HEK293T (cell line): Measurements from ENCODE around the gene NCSTN.

ENCODE experiments used
- CTCF ChIA-PET: fragments of 350-600 bp; formaldehyde crosslinking; extraction: SDS; loops from one replicate; lab custom pipeline; 2021; ENCODE audit warnings: antibody characterized with exemption, inconsistent platforms; lab: Yijun Ruan, JAX
- POLR2A ChIA-PET: fragments of 350-600 bp; formaldehyde crosslinking; extraction: SDS; loops from one replicate; lab custom pipeline; 2020; ENCODE audit warnings: antibody characterized with exemption, inconsistent platforms; lab: Yijun Ruan, JAX
- DNase-seq: peaks from one replicate; pipeline ENCODE4 v3.0.0; 2012; ENCODE audit warnings: mixed read lengths; ENCODE audit errors: extremely low spot score
- ARNT ChIP-seq: fragments of 450-650 bp; IDR thresholded peaks from 2 replicates; pipeline ENCODE4 v1.6.1; 2017; ENCODE audit warnings: mild to moderate bottlenecking
- BHLHE40 ChIP-seq: fragments of 450-650 bp; IDR thresholded peaks from 2 replicates; pipeline ENCODE4 v1.6.1; 2016; ENCODE audit warnings: mild to moderate bottlenecking, moderate library complexity, borderline replicate concordance
- CTBP1 ChIP-seq: fragments of 450-650 bp; IDR thresholded peaks from 2 replicates; pipeline ENCODE4 v1.6.1; 2016; ENCODE audit warnings: borderline replicate concordance
- ELF4 ChIP-seq: fragments of 450-650 bp; IDR thresholded peaks from 2 replicates; pipeline ENCODE4 v1.6.1; 2017; ENCODE audit warnings: antibody characterized with exemption
- FOXA1 ChIP-seq: fragments of 450-650 bp; IDR thresholded peaks from 2 replicates; pipeline ENCODE4 v1.6.1; 2016; ENCODE audit warnings: mild to moderate bottlenecking
- FOXK2 ChIP-seq: fragments of 450-650 bp; IDR thresholded peaks from 2 replicates; pipeline ENCODE4 v1.6.1; 2016; ENCODE audit warnings: mild to moderate bottlenecking
- FOXM1 ChIP-seq: fragments of 450-650 bp; IDR thresholded peaks from 2 replicates; pipeline ENCODE4 v1.6.1; 2017; ENCODE audit warnings: mild to moderate bottlenecking, borderline replicate concordance
- HDGF ChIP-seq: fragments of 450-650 bp; IDR thresholded peaks from 2 replicates; pipeline ENCODE4 v1.6.1; 2017; ENCODE audit warnings: antibody characterized with exemption, borderline replicate concordance
- L3MBTL2 ChIP-seq: fragments of 450-650 bp; conservative IDR thresholded peaks from 2 replicates; pipeline ENCODE4 v1.6.1; 2016; ENCODE audit warnings: mild to moderate bottlenecking
- LEF1 ChIP-seq: fragments of 450-650 bp; IDR thresholded peaks from 2 replicates; pipeline ENCODE4 v1.6.1; 2017; ENCODE audit warnings: mild to moderate bottlenecking, borderline replicate concordance
- NFRKB ChIP-seq: fragments of 450-650 bp; IDR thresholded peaks from 2 replicates; pipeline ENCODE4 v1.6.1; 2016; ENCODE audit warnings: mild to moderate bottlenecking, moderate library complexity
- SP1 ChIP-seq: fragments of 450-650 bp; IDR thresholded peaks from 2 replicates; pipeline ENCODE4 v1.6.1; 2017
- SUZ12 ChIP-seq: fragments of 450-650 bp; IDR thresholded peaks from 2 replicates; pipeline ENCODE4 v1.6.1; 2016; ENCODE audit warnings: mild to moderate bottlenecking
- TARDBP ChIP-seq: fragments of 450-650 bp; IDR thresholded peaks from 2 replicates; pipeline ENCODE4 v1.6.1; 2016
- ZNF384 ChIP-seq: fragments of 450-650 bp; IDR thresholded peaks from 2 replicates; pipeline ENCODE4 v1.6.1; 2016
- TF ChIP-seq, protein P1 (sequence below): fragments of 450-650 bp; IDR thresholded peaks from 2 replicates; pipeline ENCODE4 v1.6.1; 2016

The NCSTN gene

DNA sequence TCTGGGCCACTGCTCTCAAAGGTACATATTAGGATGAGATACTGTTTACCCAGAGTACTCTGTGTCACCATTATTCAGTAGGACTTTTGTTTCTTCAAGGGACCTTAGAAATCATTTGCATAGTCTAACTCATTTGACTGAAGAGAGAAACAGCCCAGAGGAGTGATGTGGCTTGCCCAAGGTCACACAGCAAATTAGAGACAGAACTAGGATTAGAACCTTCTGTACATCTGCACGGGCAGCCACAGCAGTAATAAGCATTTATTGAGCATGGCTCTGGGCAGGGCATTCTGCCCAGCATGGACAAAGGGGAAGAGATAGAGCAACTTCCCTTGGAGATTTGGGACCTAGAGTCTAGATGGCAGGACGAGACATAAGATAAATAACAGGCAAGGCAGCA lies 18.0 kb downstream of the NCSTN start:
- no peak for DNase-seq
- TF ChIP-seq SP1 (no peak), BHLHE40 (no peak), FOXM1 (no peak), FOXK2 (no peak), FOXA1 (no peak), CTBP1 (no peak), TARDBP (no peak)
- TF ChIP-seq, protein P1, sequence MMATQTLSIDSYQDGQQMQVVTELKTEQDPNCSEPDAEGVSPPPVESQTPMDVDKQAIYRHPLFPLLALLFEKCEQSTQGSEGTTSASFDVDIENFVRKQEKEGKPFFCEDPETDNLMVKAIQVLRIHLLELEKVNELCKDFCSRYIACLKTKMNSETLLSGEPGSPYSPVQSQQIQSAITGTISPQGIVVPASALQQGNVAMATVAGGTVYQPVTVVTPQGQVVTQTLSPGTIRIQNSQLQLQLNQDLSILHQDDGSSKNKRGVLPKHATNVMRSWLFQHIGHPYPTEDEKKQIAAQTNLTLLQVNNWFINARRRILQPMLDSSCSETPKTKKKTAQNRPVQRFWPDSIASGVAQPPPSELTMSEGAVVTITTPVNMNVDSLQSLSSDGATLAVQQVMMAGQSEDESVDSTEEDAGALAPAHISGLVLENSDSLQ: no peak
- CTCF ChIA-PET: interaction anchor here (3.7 kb wide), 1 partner anchor 16 kb away, joined by 20 read pairs; no protein-coding TSS in a partner anchor
- POLR2A ChIA-PET: interaction anchor here (2.5 kb wide), 1 partner anchor 8 kb away, joined by 11 read pairs; no protein-coding TSS in a partner anchor

DNA sequence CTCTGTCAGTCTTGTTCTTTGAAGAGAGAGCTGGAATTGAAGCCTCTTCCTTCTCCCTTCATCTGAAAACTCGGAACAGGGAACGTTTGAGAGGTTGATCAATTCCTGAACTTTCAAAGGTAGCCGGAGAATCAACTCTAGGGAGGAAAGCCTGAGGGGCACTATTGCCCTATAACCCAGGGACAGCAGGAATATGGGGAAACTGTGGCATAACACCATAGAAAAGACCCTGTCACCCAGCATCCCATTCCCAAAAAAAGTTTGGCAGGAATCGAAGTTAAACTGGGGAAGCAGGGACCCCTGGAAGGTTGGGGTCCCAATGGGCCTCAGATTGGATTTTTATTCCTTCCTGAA lies 18.6 kb downstream of the NCSTN start:
- CTCF ChIA-PET: interaction anchor here (1.5 to 3.7 kb wide), 2 partner anchors 15 to 70 kb away, joined by 6 to 20 read pairs; no protein-coding TSS in a partner anchor
- TF ChIP-seq ELF4: no peak
- no peak for TF ChIP-seq FOXK2
- TF ChIP-seq SUZ12: no peak
- TF ChIP-seq FOXA1: no peak
- TF ChIP-seq BHLHE40: no peak
- TF ChIP-seq NFRKB: no peak
- TF ChIP-seq, protein P1: no peak
- TF ChIP-seq FOXM1: no peak
- no peak for TF ChIP-seq TARDBP
- no peak for TF ChIP-seq LEF1
- no peak for TF ChIP-seq ZNF384
- TF ChIP-seq L3MBTL2: no peak
- TF ChIP-seq HDGF: no peak
- no peak for TF ChIP-seq SP1
- TF ChIP-seq CTBP1: no peak
- TF ChIP-seq ARNT: no peak
- POLR2A ChIA-PET: interaction anchor here (0.9 to 2.5 kb wide), 6 partner anchors 9 to 99 kb away, joined by 3 to 11 read pairs (median 4); partner anchors contain the start of gene DCAF8
- no peak for DNase-seq

DNA sequence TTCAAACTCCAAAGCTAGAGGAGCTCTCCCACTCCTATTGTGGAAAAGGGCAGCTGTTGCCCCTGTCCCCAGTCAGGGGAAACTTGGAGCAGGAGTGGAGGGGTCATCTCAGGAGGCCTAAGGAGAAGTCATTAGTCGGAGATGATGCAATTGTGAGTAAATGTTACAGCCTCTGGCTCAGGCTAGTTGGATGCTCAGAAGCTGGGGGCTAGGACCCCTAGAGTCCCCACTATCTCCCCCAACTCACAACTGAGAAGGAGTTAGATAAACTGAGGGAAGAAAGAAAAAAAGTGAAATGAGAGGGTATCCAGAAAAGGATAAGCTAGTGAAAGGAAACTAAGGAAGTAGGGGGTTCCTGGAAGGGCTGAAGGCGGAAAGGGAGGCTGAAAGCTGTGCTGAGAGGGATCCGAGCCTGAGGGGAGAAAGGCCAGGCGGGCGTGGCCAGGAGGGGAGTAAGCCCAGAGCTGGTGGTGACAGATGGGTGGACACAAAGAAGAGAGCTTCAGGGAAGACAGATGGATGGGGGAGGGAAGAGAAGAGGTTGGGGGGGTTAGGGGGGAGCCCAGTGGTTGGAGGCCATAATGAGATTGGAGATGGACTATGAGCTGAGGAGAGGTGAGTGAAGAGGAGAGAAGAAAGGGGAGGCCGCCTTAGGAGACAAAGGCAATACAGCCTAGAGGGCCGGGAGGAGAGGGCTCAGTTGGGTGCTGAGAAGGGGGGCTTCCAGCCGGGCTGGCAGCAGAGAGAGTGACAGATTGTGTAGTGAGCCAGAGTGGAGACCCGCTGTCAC lies 19.2 kb downstream of the NCSTN start:
- ChIA-PET CTCF (interaction anchor here (1.5 to 3.7 kb wide), 2 partner anchors 15 to 71 kb away, joined by 6 to 20 read pairs; no protein-coding TSS in a partner anchor), POLR2A (interaction anchor here (0.9 to 2.5 kb wide), 10 partner anchors 9 to 158 kb away, joined by 3 to 11 read pairs (median 4); partner anchors contain the start of gene DCAF8)
- TF ChIP-seq ELF4 (no peak), L3MBTL2 (no peak), ZNF384 (no peak), SUZ12 (no peak), LEF1 (no peak), FOXA1 (no peak), NFRKB (no peak)
- TF ChIP-seq, protein P1: no peak
- no peak for DNase-seq

DNA sequence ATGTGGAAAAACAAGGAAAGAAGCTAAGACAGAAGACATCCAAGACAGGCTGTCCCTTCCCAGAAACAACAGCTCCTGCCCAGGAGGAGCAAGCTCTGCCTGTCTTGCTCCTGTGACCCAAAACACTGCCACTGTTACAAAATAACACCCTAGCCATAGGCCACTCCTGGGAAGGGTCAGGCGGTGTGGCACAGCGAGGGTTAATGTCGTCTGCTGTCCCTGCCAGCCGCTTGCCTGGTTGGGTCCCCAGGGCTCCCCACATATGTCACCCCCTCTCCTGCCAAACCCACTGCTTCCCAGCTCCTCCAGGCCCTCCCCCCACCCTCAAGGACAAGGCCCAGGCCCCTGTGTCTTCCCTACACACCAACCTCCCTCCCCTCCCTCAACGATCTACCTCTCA lies 19.8 kb downstream of the NCSTN start:
- no peak for DNase-seq
- POLR2A ChIA-PET: interaction anchor here (0.5 to 2.5 kb wide), 7 partner anchors 8 to 158 kb away, joined by 3 to 11 read pairs (median 5); no protein-coding TSS in a partner anchor
- CTCF ChIA-PET: interaction anchor here (1.5 to 3.7 kb wide), 2 partner anchors 14 to 72 kb away, joined by 6 to 20 read pairs; no protein-coding TSS in a partner anchor

More for the DNA sequence above, 19.8 kb downstream of the NCSTN start:
- TF ChIP-seq SP1: no peak
- TF ChIP-seq L3MBTL2: no peak
- TF ChIP-seq BHLHE40: no peak
- no peak for TF ChIP-seq HDGF
- TF ChIP-seq FOXK2: no peak
- TF ChIP-seq ARNT: no peak
- TF ChIP-seq FOXM1: no peak
- TF ChIP-seq CTBP1: no peak
- no peak for TF ChIP-seq SUZ12
- no peak for TF ChIP-seq TARDBP
- no peak for TF ChIP-seq NFRKB
- no peak for TF ChIP-seq ELF4
- no peak for TF ChIP-seq ZNF384
- TF ChIP-seq, protein P1: no peak
- no peak for TF ChIP-seq LEF1
